H1 (cell line): ENCODE data around the gene PTPN13. TPM values are rescaled to one million over a fixed set of nuclear protein-coding genes. Genes with fewer than 3 reads are reported as not detected.

Experiments
- CTCF ChIA-PET: fragments of 300-600 bp; sonication (Branson Sonifier 250); formaldehyde crosslinking; loops from one replicate; lab custom pipeline; 2021; ENCODE audit not compliant: partially characterized antibody; lab: Charles Lee
- POLR2A ChIA-PET: fragments of 300-600 bp; sonication (Branson Sonifier 250); formaldehyde crosslinking; loops from one replicate; lab custom pipeline; 2021; ENCODE audit warnings: inconsistent platforms; ENCODE audit not compliant: partially characterized antibody; lab: Charles Lee
- DNase-seq, 2 experiments: peaks; one replicate each; pipeline versions ENCODE4 v3.0.0 to v3.0.0-alpha.2; 2010 to 2022; ENCODE audit warnings: low spot score in 2 of 2, low read depth in 1 of 2, mixed read lengths in 1 of 2
- FAIRE-seq: peaks from 2 replicates; lab custom pipeline; 2011; peaks lifted over from hg19 to GRCh38; lab: Jason Lieb, UNC
- H2AFZ ChIP-seq: 2 replicates; pipeline ENCODE4 v1.8.1; 2012; ENCODE audit warnings: low read length, inconsistent platforms
- H2AK5ac ChIP-seq: 2 replicates; pipeline ENCODE4 v1.6.1; 2013; ENCODE audit warnings: low read depth, low read length
- H2BK120ac ChIP-seq: replicated peaks from 2 replicates; pipeline ENCODE3; 2013; ENCODE audit warnings: low read depth, low read length, inconsistent platforms
- H2BK12ac ChIP-seq: 2 replicates; pipeline ENCODE4 v1.6.1; 2013; ENCODE audit warnings: low read depth, low read length
- H2BK15ac ChIP-seq: 2 replicates; pipeline ENCODE4 v1.6.1; 2013; ENCODE audit warnings: low read length
- H2BK20ac ChIP-seq: 2 replicates; pipeline ENCODE4 v1.6.1; 2013; ENCODE audit warnings: low read length
- H2BK5ac ChIP-seq: 2 replicates; pipeline ENCODE4 v1.6.1; 2013; ENCODE audit warnings: low read depth, low read length
- H3K14ac ChIP-seq: 2 replicates; pipeline ENCODE4 v1.6.1; 2013; ENCODE audit warnings: inconsistent platforms; ENCODE audit not compliant: insufficient read length
- H3K18ac ChIP-seq: 2 replicates; pipeline ENCODE4 v1.6.1; 2013; ENCODE audit warnings: low read length; ENCODE audit errors: extremely low read depth
- H3K23ac ChIP-seq: 2 replicates; pipeline ENCODE4 v1.6.1; 2013; ENCODE audit warnings: inconsistent platforms; ENCODE audit not compliant: insufficient read length
- H3K23me2 ChIP-seq: 2 replicates; pipeline ENCODE4 v1.6.1; 2013; ENCODE audit warnings: low read depth, low read length
- H3K27ac ChIP-seq: 2 replicates; pipeline ENCODE4 v1.6.1; 2011; ENCODE audit warnings: low read depth, low read length, inconsistent platforms
- H3K27me3 ChIP-seq, 4 experiments: replicated peaks in 1 of 4; 1 replicate in 1 of 4; 2 replicates in 3 of 4; pipeline versions ENCODE4 v1.6.1 to v1.8.1; 2011 to 2013; ENCODE audit warnings: low read length in 3 of 4, mild to moderate bottlenecking in 3 of 4, inconsistent platforms in 2 of 4, mixed read lengths in 2 of 4, moderate library complexity in 1 of 4; ENCODE audit not compliant: control insufficient read depth in 3 of 4, insufficient read depth in 3 of 4; ENCODE audit errors: extremely low read depth in 1 of 4
- H3K36me3 ChIP-seq, 4 experiments: 2 replicates each; pipeline versions ENCODE4 v1.6.1 to v1.8.1; 2011 to 2013; ENCODE audit warnings: mild to moderate bottlenecking in 4 of 4, low read length in 3 of 4, moderate library complexity in 2 of 4, control low read depth in 1 of 4, inconsistent platforms in 1 of 4; ENCODE audit not compliant: insufficient read depth in 4 of 4, control insufficient read depth in 2 of 4
- H3K4ac ChIP-seq: replicated peaks from 2 replicates; pipeline ENCODE3; 2013; ENCODE audit warnings: low read length, low read depth, mixed read lengths, inconsistent platforms; ENCODE audit not compliant: insufficient read length
- H3K4me1 ChIP-seq, 4 experiments: replicated peaks in 1 of 4; 1 replicate in 1 of 4; 2 replicates in 3 of 4; pipeline versions ENCODE4 v1.6.1 to v1.8.1; 2011 to 2013; ENCODE audit warnings: low read length in 3 of 4, inconsistent platforms in 2 of 4, mixed read lengths in 1 of 4; ENCODE audit not compliant: insufficient read depth in 4 of 4, control insufficient read depth in 3 of 4
- H3K4me2 ChIP-seq, 2 experiments: 2 replicates each; pipeline versions ENCODE4 v1.6.1 to v1.8.1; 2011 to 2013; ENCODE audit warnings: low read depth in 2 of 2, low read length in 2 of 2, control low read depth in 1 of 2, inconsistent platforms in 1 of 2, mild to moderate bottlenecking in 1 of 2; ENCODE audit not compliant: insufficient read depth in 1 of 2
- H3K4me3 ChIP-seq, 4 experiments: fragments of 200-600, 300-600 bp in 1 of 4; sonication (generic), shearing (Covaris generic), sonication (Bioruptor Twin) in 1 of 4; 2 replicates each; pipeline versions ENCODE4 v1.5.1 to v1.8.1; 2011 to 2016; ENCODE audit warnings: low read length in 4 of 4, low read depth in 3 of 4, control low read depth in 2 of 4, inconsistent platforms in 2 of 4, mild to moderate bottlenecking in 2 of 4, mixed read lengths in 1 of 4, moderate library complexity in 1 of 4; ENCODE audit not compliant: insufficient read depth in 2 of 4; ENCODE audit errors: extremely low read depth in 1 of 4
- H3K56ac ChIP-seq: replicated peaks from 2 replicates; pipeline ENCODE3; 2013; ENCODE audit warnings: low read depth, mild to moderate bottlenecking, mixed read lengths, low read length, inconsistent platforms; ENCODE audit not compliant: insufficient read length
- H3K79me1 ChIP-seq: 2 replicates; pipeline ENCODE4 v1.6.1; 2013; ENCODE audit warnings: low read depth, low read length, control low read depth
- H3K79me2 ChIP-seq, 2 experiments: 2 replicates each; pipeline versions ENCODE4 v1.6.1 to v1.8.1; 2012 to 2013; ENCODE audit warnings: low read length in 2 of 2, mild to moderate bottlenecking in 2 of 2, inconsistent platforms in 1 of 2; ENCODE audit not compliant: insufficient read depth in 2 of 2, control insufficient read depth in 1 of 2
- H3K9ac ChIP-seq, 4 experiments: replicated peaks in 1 of 4; 1 replicate in 1 of 4; 2 replicates in 3 of 4; pipeline versions ENCODE4 v1.6.1 to v1.8.1; 2011 to 2013; ENCODE audit warnings: low read depth in 3 of 4, low read length in 3 of 4, control low read depth in 2 of 4, mild to moderate bottlenecking in 2 of 4, moderate library complexity in 2 of 4, inconsistent platforms in 1 of 4; ENCODE audit errors: extremely low read depth in 1 of 4
- H3K9me3 ChIP-seq, 2 experiments: 2 replicates each; pipeline versions ENCODE4 v1.6.1 to v1.8.1; 2012 to 2013; ENCODE audit warnings: mild to moderate bottlenecking in 2 of 2, moderate library complexity in 2 of 2, control low read depth in 1 of 2, inconsistent platforms in 1 of 2, low read depth in 1 of 2, low read length in 1 of 2, mixed read lengths in 1 of 2; ENCODE audit not compliant: insufficient read depth in 2 of 2
- H4K20me1 ChIP-seq, 2 experiments: replicated peaks in 1 of 2; 2 replicates each; pipeline versions ENCODE3 to v1.8.1; 2011 to 2013; ENCODE audit warnings: inconsistent platforms in 2 of 2, low read length in 2 of 2, mild to moderate bottlenecking in 1 of 2; ENCODE audit not compliant: insufficient read depth in 2 of 2, control insufficient read depth in 1 of 2
- H4K5ac ChIP-seq: 2 replicates; pipeline ENCODE4 v1.6.1; 2013; ENCODE audit warnings: low read length, low read depth, mixed read lengths, inconsistent platforms; ENCODE audit not compliant: insufficient read length
- H4K8ac ChIP-seq: 2 replicates; pipeline ENCODE4 v1.8.0; 2013; ENCODE audit warnings: mild to moderate bottlenecking, moderate library complexity, low read length, inconsistent platforms; ENCODE audit not compliant: insufficient read depth; ENCODE audit errors: extremely low read depth
- H4K91ac ChIP-seq: replicated peaks from 2 replicates; pipeline ENCODE3; 2013; ENCODE audit warnings: low read length, mixed read lengths, inconsistent platforms; ENCODE audit not compliant: insufficient read length
- CBX5 ChIP-seq: fragments of 300-800, 300-1000 bp; sonication (generic); IDR thresholded peaks from 2 replicates; pipeline ENCODE4 v1.7.1; 2016; ENCODE audit warnings: antibody characterized with exemption, low read length, low read depth
- CEBPB ChIP-seq: IDR thresholded peaks from 2 replicates; pipeline ENCODE4 v1.6.1; 2012; ENCODE audit warnings: low read depth, low read length
- CTBP2 ChIP-seq: IDR thresholded peaks from 2 replicates; pipeline ENCODE4 v1.7.0; 2011; ENCODE audit warnings: borderline replicate concordance, mild to moderate bottlenecking, moderate library complexity, mixed read lengths, low read length; ENCODE audit not compliant: insufficient read depth, insufficient read length
- FOSL1 ChIP-seq: IDR thresholded peaks from 2 replicates; pipeline ENCODE4 v1.6.1; 2011; ENCODE audit warnings: mild to moderate bottlenecking, low read depth, low read length, moderate library complexity; ENCODE audit not compliant: insufficient read depth
- GABPA ChIP-seq: IDR thresholded peaks from 2 replicates; pipeline ENCODE4 v1.6.1; 2011; ENCODE audit warnings: mild to moderate bottlenecking, low read length, moderate library complexity, borderline replicate concordance; ENCODE audit not compliant: insufficient read depth
- KDM4A ChIP-seq: IDR thresholded peaks from one replicate; pipeline ENCODE4 v1.7.1; 2012; ENCODE audit warnings: low read depth, mild to moderate bottlenecking, moderate library complexity, low read length, inconsistent platforms; ENCODE audit not compliant: severe bottlenecking
- PHF8 ChIP-seq: fragments of 200-600 bp; sonication (generic); conservative IDR thresholded peaks from 2 replicates; pipeline ENCODE4 v1.7.1; 2012; ENCODE audit warnings: low read depth, mild to moderate bottlenecking, inconsistent platforms, low read length, moderate library complexity
- RBBP5 ChIP-seq: IDR thresholded peaks from 2 replicates; pipeline ENCODE4 v1.7.1; 2012; ENCODE audit warnings: low read depth, mild to moderate bottlenecking, inconsistent platforms, low read length, moderate library complexity, borderline replicate concordance
- RFX5 ChIP-seq: IDR thresholded peaks from 2 replicates; pipeline ENCODE4 v1.6.1; 2011; ENCODE audit warnings: low read depth, low read length, improper control_type of control experiment, borderline replicate concordance
- SP1 ChIP-seq: IDR thresholded peaks from 2 replicates; pipeline ENCODE4 v1.6.1; 2011; ENCODE audit warnings: low read depth, low read length
- TAF7 ChIP-seq: optimal IDR thresholded peaks from 2 replicates; pipeline ENCODE3; 2011; ENCODE audit warnings: low read depth, mild to moderate bottlenecking, inconsistent platforms, low read length, moderate library complexity, borderline replicate concordance
- YY1 ChIP-seq: IDR thresholded peaks from 2 replicates; pipeline ENCODE4 v1.6.1; 2011; ENCODE audit warnings: low read depth, mild to moderate bottlenecking, low read length
- WGBS, 2 experiments: shearing (Covaris generic) in 1 of 2; methylation state at CpG; one replicate each; pipeline versions ENCODE4 v1.1.6 to v1.1.7; 2013 to 2015; ENCODE audit warnings: low lambda C conversion rate in 2 of 2, mixed read lengths in 2 of 2, inconsistent platforms in 1 of 2, low coverage in 1 of 2, missing lambda C conversion rate in 1 of 2; ENCODE audit not compliant: insufficient replicate concordance in 2 of 2, insufficient coverage in 1 of 2, insufficient read length in 1 of 2; ENCODE audit errors: extremely low coverage in 1 of 2, missing lambda C conversion rate in 1 of 2; 5-methylcytosine and 5-hydroxymethylcytosine counted together
- polyA plus RNA-seq, 7 experiments: library from polyadenylated mRNA; depleted of rRNA in 3 of 7; stranded (reverse) in 5 of 7; unstranded in 2 of 7; fragments of >200 nt in 5 of 7; fragments of 200-250 nt in 2 of 7; gene quantifications; 1 replicate in 5 of 7; 2 replicates in 1 of 7; 4 replicates in 1 of 7; pipeline versions ENCODE4 v1.2.1 to v1.2.3, GENCODE V29; 2011 to 2013; ENCODE audit warnings: missing spikeins in 2 of 7, mixed read lengths in 2 of 7
- total RNA-seq: library from RNA; stranded (reverse); fragmentation: NEBNext Ultra II Directional; extraction: Animal tissue kit (Norgen Biotek cat#: 25700); gene quantifications from 2 replicates; pipeline ENCODE4 v1.2.1, GENCODE V29; 2021
- TF ChIP-seq, protein P1 (sequence below): IDR thresholded peaks from 2 replicates; pipeline ENCODE4 v1.6.1; 2012; ENCODE audit warnings: inconsistent platforms

The PTPN13 gene
- total and polyA plus RNA-seq, 2 of the 8 experiments (the other 6 are each of a cell fraction or from before 2014, with no cell fraction given): 12.7 to 57.9 TPM

DNA sequence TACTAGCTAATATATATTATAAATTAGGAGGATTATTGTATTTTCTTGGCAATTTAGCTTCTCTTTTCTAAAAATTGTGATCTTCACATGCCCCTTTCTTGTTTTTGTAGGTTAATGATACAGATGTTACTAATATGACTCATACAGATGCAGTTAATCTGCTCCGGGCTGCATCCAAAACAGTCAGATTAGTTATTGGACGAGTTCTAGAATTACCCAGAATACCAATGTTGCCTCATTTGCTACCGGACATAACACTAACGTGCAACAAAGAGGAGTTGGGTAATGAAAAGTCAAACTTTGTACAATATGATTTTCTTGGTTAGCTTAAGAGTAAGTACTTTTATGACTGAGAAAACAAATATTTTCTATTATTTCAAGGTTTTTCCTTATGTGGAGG is 180.9 kb downstream of the PTPN13 start:
- no peak overlapping the region for H3K23ac ChIP-seq
- no peak overlapping the region for H2BK15ac ChIP-seq
- H2BK12ac ChIP-seq: no peak overlapping the region
- H4K5ac ChIP-seq: no peak overlapping the region
- no peak overlapping the region for H2AFZ ChIP-seq
- no peaks in the 10 kb centered on the region for H3K27me3 ChIP-seq
- no peaks in the 10 kb centered on the region for H3K23me2 ChIP-seq
- H3K79me2 ChIP-seq: no peaks in the 10 kb centered on the region
- H3K4me1 ChIP-seq: no peaks in the 10 kb centered on the region
- ChIA-PET CTCF (interaction anchor here (1.0 kb wide), 1 partner anchor 14 kb away, joined by 3 read pairs; no protein-coding TSS in a partner anchor), POLR2A (no interaction called here)
- H2BK5ac ChIP-seq: no peak overlapping the region
- H3K18ac ChIP-seq: no peak overlapping the region
- no peaks in the 10 kb centered on the region for H3K9me3 ChIP-seq
- TF ChIP-seq FOSL1 (no peak), GABPA (no peak), SP1 (no peak), CBX5 (no peak), TAF7 (no peak), CEBPB (no peak), CTBP2 (no peak), RFX5 (no peak), KDM4A (no peak), PHF8 (no peak), RBBP5 (no peak), YY1 (no peak)
- TF ChIP-seq, protein P1, sequence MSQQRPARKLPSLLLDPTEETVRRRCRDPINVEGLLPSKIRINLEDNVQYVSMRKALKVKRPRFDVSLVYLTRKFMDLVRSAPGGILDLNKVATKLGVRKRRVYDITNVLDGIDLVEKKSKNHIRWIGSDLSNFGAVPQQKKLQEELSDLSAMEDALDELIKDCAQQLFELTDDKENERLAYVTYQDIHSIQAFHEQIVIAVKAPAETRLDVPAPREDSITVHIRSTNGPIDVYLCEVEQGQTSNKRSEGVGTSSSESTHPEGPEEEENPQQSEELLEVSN: no peak
- no peak overlapping the region for H3K27ac ChIP-seq
- no peak overlapping the region for H3K14ac ChIP-seq
- FAIRE-seq: no peak
- H3K4me3 ChIP-seq: no peak overlapping the region
- H3K4ac ChIP-seq: no peak overlapping the region
- 92% methylated on average over 4 of the region's 4 CpGs; no CpG with 5 or more reads in 1 of the 2 experiments for WGBS, 2 experiments
- no peak overlapping the region for H2BK20ac ChIP-seq
- H2AK5ac ChIP-seq: no peak overlapping the region
- no peaks in the 10 kb centered on the region for H4K20me1 ChIP-seq
- H3K36me3 ChIP-seq: peaks cover 0 to 44% (median 15%) of the 10 kb centered on the region in 4 experiments; a peak in 5 of 8 replicates
- DNase-seq: no peak
- no peak overlapping the region for H4K91ac ChIP-seq
- H3K79me1 ChIP-seq: no peaks in the 10 kb centered on the region
- H3K9ac ChIP-seq: no peak overlapping the region
- H4K8ac ChIP-seq: no peak overlapping the region
- no peak overlapping the region for H3K4me2 ChIP-seq
- H2BK120ac ChIP-seq: no peak overlapping the region
- no peak overlapping the region for H3K56ac ChIP-seq
